GM21619 (cell line): ENCODE data around the gene TBL1X.
"Not testable (repeated sequence)": the region's sequence is repeated elsewhere in the genome, so short reads cannot be mapped to it uniquely, and the experiment has no call there.

Source experiments
- ATAC-seq: cut with Tn5 transposase; IDR thresholded peaks from one replicate; pipeline ENCODE4 v1.9.1; 2021; ENCODE audit not compliant: unreplicated experiment

Gene TBL1X

DNA sequence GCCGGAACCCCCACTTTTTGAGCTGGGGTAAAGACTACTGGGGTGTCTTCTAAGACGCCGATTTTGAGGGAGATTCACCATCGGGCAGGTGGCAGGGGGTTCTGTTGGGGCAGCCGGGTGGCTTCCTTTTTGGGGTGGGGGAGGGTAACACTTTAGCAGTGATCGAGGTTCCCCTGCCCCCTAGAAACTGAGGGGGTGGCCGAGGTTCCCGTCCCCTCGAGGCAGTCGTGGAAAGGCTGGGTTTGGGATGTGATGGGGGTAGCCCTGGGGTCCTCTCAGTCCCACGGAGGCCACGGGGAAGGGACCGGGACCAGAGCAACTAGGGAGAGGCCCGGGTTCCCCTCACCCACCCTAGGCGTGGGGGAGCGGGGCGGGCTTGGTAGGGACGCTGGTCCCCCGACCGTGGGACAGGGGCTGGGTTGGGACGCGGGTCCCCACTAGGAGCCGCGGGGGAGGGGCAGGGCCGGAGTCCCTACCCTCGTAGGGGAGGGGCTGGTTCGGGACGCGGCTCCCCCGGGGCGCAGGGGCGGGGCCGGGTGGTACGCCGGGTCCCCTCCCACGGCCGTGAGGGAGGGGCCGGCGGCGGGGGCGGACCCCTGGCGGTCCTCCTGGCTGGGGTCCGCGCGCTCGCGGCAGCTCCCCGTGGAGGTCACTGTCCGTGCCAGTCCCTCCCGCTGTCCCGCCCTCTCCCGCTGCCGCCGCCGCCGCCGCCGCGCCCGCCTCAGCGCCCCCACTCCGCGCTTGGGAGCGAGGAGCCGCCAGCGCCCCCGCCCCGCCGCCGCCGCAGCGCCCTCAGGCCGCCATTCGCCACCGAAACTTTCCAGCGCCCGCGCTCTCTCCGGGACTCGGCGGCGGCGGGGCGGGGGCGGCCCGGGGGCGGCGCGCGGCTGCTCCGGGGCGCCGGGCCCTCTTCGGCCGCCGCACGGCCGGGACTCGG lies at the start of gene TBL1X:
Gene TBL1X, plus strand, starts transcription at position 624 of the 937 bp plus-strand sequence. CDS start 188,529 bp downstream, outside the sequence.
- peak; percentile 39 for ATAC-seq

GRCh38 chrX:9416562-9417348 lies 48.1 kb upstream of the TBL1X start:
- ATAC-seq: no peak

DNA sequence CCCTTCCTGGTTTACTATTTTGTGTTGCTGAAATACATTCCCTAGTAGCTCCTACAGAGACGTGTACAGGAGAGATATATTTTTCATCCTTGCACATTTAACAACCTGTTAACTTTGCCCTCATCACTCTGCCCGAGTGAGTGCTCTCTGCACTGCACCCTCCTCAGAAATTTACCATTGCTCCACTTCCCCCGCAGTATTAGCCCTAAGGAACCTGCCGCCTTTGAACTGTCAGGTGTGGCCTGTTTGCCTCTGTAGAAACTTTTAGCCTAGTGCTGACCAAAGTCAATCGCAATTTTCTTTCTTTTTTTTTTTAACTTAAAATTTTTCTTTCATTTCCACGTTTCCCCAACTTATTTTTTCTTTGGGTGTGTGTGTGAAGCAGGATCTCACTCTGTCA lies 46.6 kb upstream of the TBL1X start:
- ATAC-seq: no peak

- no peak for ATAC-seq
Observed at GRCh38 chrX:9420275-9421265, 44.3 kb upstream of the TBL1X start.

DNA sequence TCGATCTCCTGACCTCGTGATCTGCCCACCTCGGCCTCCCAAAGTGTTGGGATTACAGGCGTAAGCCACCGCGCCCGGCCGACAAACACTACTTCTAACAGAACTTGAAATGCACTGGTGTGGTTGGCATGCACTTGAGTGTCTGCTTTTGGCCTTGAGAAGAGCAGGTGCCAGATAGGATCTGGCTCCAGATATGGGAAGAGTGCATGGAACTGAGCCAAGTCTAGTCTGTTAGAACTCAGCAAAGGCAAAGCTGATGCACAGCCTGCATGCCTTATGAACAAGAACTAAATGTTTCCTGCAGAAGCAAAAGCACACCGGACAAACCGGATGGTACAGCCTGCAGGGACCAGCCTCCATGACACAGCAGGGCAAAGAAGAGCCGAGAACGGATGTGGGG lies 35.1 kb upstream of the TBL1X start:
- no peak for ATAC-seq

DNA sequence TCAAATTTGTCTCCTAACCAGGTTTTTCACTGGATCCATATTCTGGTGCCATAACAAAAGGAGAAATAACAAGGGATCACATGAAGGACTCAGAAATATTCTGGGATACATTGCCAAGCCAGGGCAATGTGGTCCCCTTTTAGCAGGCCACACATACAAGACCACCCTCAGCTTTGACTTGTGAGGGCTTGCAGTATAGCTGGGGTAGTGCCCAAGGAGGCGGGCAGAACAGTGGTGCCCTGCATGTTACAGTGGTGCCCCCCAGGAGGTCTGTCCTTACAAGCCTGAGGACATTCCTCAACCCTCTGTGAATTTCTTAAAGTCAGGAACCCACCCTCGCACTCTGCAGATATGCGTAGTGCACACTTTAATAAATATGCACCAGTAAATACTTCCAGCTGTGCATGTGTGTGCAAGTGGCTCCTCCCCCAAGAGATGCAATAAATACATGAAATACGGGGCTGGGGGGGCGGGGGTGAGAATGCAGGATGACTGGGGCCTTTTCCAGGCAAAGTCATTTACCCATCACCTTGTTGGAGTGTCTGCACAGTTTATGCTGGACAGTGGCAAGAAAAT lies 34.4 kb upstream of the TBL1X start:
- no peak for ATAC-seq

GRCh38 chrX:9431281-9431680 lies 33.6 kb upstream of the TBL1X start:
- ATAC-seq: no peak

- ATAC-seq: no peak
Observed at GRCh38 chrX:9433596-9433995, 31.3 kb upstream of the TBL1X start.

GRCh38 chrX:9434051-9434550 lies 30.8 kb upstream of the TBL1X start:
- no peak for ATAC-seq

- ATAC-seq: not testable (repeated sequence)
Observed at GRCh38 chrX:9435086-9435485, 29.8 kb upstream of the TBL1X start.

DNA sequence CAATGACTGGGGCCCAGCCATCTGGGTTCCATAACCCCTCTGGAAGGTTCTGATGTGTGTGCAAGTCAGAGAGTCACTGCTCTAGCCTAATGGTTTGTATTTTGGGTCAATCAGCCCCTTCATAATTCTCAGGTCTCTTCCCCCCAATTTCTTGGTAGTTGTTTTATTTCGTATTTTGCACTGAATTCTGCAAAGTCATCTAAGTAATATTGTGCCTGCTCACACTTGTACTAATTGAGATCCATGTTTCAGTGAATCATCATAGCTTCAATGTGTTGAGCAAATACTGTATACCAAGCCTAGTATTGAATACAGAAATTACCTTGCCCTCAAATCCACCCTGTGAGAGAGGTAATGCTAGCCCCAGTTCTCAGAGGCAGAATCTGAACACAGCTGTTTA lies 28.0 kb upstream of the TBL1X start:
- ATAC-seq: no peak

GRCh38 chrX:9438933-9439494 lies 25.8 kb upstream of the TBL1X start:
- ATAC-seq: no peak

- no peak for ATAC-seq
Observed at GRCh38 chrX:9440116-9440844, 24.6 kb upstream of the TBL1X start.

- ATAC-seq: no peak
Observed at GRCh38 chrX:9442056-9442455, 22.8 kb upstream of the TBL1X start.

GRCh38 chrX:9443327-9443726 lies 21.5 kb upstream of the TBL1X start:
- no peak for ATAC-seq

GRCh38 chrX:9447906-9448305 lies 17.0 kb upstream of the TBL1X start:
- no peak for ATAC-seq

- no peak for ATAC-seq
Observed at GRCh38 chrX:9456250-9457074, 8.4 kb upstream of the TBL1X start.

GRCh38 chrX:9458034-9458433 lies 6.8 kb upstream of the TBL1X start:
- ATAC-seq: not testable (repeated sequence)
